ENCODE measurements around the gene CD6.

Gene CD6

DNA sequence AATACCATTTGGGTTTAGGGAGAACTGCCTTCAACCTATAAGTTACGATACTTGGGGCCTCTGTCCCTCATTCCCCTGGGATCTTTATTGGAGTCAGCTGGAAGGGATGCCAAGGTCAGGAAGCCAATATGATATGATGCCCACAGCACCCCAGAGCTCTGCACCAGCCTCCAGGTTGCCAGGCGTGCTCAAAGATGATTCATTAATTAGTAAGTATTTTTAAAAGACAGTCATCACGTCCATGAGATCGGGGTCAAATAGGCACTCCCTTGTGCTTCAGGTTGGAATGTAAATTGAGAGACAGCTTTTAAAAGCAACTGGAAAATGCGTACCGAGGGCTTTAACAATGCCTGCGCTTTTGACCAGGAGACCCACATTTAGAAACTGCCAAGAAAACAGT lies 73.8 kb downstream of the CD6 start:
- H3K27ac ChIP-seq = no peak overlapping the region
- TF ChIP-seq, protein P1, sequence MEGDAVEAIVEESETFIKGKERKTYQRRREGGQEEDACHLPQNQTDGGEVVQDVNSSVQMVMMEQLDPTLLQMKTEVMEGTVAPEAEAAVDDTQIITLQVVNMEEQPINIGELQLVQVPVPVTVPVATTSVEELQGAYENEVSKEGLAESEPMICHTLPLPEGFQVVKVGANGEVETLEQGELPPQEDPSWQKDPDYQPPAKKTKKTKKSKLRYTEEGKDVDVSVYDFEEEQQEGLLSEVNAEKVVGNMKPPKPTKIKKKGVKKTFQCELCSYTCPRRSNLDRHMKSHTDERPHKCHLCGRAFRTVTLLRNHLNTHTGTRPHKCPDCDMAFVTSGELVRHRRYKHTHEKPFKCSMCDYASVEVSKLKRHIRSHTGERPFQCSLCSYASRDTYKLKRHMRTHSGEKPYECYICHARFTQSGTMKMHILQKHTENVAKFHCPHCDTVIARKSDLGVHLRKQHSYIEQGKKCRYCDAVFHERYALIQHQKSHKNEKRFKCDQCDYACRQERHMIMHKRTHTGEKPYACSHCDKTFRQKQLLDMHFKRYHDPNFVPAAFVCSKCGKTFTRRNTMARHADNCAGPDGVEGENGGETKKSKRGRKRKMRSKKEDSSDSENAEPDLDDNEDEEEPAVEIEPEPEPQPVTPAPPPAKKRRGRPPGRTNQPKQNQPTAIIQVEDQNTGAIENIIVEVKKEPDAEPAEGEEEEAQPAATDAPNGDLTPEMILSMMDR (conservative IDR thresholded peaks at IDR 0.05) = no peak

DNA sequence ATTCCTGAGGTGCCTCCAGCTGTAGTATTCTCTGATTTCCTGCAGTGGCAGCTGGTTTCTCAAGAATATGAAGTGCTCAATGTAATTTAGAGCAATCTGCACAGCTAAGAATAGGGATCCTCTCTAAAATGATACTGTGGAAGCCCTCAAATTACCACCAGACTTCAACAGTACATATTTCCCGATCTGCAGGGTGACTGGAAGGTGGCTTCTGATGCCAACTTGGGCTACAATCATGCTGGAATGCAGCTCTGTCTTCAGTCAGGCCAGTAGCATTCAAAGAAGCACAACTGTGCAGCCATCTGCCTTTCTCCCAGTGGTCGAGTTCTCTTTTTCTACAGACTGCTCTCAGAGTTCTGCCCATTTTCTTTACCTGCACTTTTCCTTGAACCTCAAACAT lies 75.4 kb downstream of the CD6 start:
- TF ChIP-seq, protein P1 (conservative IDR thresholded peaks at IDR 0.05) = no peak
- H3K27ac ChIP-seq = no peak overlapping the region

DNA sequence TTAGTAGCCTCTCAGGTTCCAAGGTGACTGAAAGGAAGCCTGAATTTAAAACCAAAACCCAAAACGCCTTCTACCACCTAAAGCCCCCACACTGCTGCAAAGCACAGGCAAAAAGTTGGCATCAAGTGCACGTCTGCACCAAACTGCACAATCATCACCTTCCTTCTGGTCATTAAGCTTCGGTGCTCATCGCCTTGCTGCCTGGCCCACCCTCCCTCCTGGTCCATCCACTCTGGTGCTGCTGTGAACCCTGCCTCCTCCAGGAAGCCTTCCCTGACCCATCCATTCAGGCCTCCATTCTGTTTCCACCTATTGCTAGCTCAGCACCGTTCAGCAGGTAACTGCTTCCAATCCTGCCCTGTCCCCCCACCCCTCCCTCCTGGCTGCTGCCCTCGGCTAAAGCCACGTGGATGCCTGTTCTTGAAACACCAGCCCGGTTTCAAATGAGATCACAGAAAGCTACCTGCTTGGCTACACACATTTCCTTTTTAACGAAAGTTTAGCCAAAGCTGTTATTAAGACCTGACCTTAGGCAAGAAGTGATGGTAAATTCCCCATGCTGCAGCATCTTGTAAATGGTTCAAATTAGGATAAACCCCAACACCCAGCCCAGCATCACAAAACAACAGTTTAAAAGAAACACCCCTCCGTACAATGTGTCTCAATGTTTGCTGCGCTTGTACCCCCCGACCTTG lies 77.0 kb downstream of the CD6 start:
- TF ChIP-seq, protein P1 (conservative IDR thresholded peaks at IDR 0.05) = no peak
- H3K27ac ChIP-seq = no peak overlapping the region

DNA sequence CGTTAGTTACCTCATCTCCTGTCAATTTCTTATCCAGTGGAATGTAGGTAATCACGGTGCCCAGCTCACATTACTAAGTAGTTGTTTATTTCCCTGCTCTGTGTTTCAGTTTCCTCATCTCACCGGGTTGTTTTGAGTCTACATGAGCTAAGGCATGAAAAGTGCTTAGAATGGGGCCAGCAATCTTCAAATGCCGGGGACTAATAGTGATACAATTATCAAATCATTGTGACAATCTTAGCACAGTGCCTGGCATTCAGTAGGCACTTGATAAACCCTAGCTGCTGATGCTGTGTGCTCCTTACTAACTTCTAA lies 77.5 kb downstream of the CD6 start:
- TF ChIP-seq, protein P1 (conservative IDR thresholded peaks at IDR 0.05) = no peak

DNA sequence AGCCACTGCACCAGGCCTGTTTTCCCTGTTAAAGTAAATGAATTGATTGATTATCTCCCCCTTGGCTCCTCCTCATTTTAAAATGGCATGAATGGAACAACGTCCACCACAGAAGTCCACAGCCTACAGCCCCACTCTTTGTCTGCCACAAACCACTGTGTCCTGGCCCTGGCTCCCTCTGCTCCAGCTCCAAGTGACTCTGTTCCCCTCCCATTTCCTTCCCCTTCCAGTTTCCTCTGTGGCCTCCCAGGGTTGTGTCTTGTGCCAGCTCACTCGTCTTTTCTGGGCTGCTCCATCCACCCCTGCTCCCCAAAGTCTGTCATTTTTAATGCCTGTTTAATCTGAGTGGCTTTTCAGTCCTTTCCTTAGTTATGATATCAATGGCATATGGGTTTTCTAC lies 78.4 kb downstream of the CD6 start:
- H3K27ac ChIP-seq = no peak overlapping the region
- TF ChIP-seq, protein P1 (conservative IDR thresholded peaks at IDR 0.05) = no peak

More for the DNA sequence above, 77.5 kb downstream of the CD6 start:
- H3K27ac ChIP-seq = no peak overlapping the region

DNA sequence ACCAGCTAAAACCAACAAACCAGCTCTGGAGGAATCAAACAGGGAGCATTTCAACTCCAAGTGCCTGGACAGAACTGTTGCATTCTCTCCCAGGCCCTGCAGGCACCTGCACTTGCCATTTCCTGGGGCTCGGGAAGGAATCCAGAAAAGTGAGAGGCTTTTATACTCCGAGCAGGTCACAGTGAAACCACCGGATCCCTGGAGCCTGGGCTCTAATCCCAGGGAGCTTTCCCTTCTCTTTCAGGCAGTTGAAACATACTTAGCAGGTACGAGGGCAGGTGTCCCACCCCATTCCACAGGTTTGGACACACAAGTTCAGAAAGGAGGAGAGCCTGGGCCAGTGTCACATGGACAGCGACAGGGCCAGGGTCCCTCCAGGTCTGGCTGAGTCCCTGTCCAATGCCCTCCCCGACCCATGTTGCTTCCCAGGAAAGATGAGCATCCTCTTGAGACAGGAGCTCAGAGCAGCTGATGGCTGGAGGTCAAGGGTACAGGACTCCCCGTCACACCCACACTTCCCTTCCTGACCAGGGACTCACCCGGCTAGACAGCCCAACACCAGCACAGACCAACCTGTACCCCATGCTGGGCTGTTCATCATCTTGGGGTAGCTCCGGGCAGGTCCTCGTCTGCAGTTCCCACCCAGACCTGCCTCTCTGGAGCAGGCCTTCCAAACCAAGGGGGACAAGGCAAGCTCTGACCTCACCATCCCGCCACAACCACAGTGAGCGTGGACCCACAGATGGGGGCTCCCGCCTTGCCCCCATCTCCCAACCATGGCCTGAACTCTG lies 80.9 kb downstream of the CD6 start:
- TF ChIP-seq, protein P1 (conservative IDR thresholded peaks at IDR 0.05) = no peak
- H3K27ac ChIP-seq = no peak overlapping the region

DNA sequence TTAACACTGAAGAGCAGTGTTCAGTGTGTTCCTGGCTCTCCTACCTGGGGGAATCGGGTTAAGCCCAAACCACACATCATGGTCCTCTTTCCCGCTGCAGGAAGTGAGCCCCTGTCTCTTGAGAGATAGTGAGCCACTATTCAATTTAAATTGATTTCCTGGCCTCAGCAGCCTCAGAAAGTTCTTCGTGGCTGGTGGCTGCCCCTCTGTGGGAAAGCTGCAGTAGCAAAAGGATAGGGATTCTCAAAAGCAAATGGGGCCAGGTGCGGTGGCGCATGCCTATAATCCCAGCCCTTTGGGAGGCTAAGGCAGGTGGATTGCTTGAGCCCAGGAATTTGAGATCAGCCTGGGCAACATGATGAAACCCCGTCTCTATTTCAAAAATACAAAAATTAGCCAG lies 81.7 kb downstream of the CD6 start:
- H3K27ac ChIP-seq = no peak overlapping the region
- TF ChIP-seq, protein P1 (conservative IDR thresholded peaks at IDR 0.05) = no peak

All from VCaP (cell line).